SU-DHL-6 (cell line): ENCODE results near the gene SLC44A4.

Experiments
- EZH2phosphoT487 ChIP-seq: fragments of 200-600 bp; sonication (generic), shearing (Covaris generic); conservative IDR thresholded peaks from 2 replicates; pipeline ENCODE4 v1.6.1; 2018; ENCODE audit warnings: mild to moderate bottlenecking, antibody characterized with exemption, low read length, moderate library complexity, mixed read lengths
- TF ChIP-seq, protein P1 (sequence below): fragments of 200-600 bp; sonication (generic); IDR thresholded peaks from one replicate; pipeline ENCODE4 v1.5.1; 2017; ENCODE audit warnings: antibody characterized with exemption, mild to moderate bottlenecking, low read length, moderate library complexity; ENCODE audit not compliant: insufficient read depth, poor library complexity, severe bottlenecking

- TF ChIP-seq, protein P1, sequence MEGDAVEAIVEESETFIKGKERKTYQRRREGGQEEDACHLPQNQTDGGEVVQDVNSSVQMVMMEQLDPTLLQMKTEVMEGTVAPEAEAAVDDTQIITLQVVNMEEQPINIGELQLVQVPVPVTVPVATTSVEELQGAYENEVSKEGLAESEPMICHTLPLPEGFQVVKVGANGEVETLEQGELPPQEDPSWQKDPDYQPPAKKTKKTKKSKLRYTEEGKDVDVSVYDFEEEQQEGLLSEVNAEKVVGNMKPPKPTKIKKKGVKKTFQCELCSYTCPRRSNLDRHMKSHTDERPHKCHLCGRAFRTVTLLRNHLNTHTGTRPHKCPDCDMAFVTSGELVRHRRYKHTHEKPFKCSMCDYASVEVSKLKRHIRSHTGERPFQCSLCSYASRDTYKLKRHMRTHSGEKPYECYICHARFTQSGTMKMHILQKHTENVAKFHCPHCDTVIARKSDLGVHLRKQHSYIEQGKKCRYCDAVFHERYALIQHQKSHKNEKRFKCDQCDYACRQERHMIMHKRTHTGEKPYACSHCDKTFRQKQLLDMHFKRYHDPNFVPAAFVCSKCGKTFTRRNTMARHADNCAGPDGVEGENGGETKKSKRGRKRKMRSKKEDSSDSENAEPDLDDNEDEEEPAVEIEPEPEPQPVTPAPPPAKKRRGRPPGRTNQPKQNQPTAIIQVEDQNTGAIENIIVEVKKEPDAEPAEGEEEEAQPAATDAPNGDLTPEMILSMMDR: no peak
- no peak for TF ChIP-seq EZH2phosphoT487
Measured at GRCh38 chr6:31827286-31828079, 51.3 kb downstream of the SLC44A4 start, which contains the start of gene HSPA1B.
